ENCODE results near the gene DNAH1. TPM values are rescaled to one million over a fixed set of nuclear protein-coding genes. Genes with fewer than 3 reads are reported as not detected.

DNAH1 gene
- total RNA-seq, 1 donor from 2014 or later, result 1.3 TPM

GRCh38 chr3:52432225-52432624 lies 116.1 kb downstream of the DNAH1 start:
- no peak for DNase-seq (ENCODE audit: low read depth, low spot score)

GRCh38 chr3:52432691-52433141 lies 116.6 kb downstream of the DNAH1 start:
- no peak for DNase-seq (ENCODE audit: low read depth, low spot score)

GRCh38 chr3:52433328-52433995 lies 117.3 kb downstream of the DNAH1 start:
- no peak for DNase-seq (ENCODE audit: low read depth, low spot score)

GRCh38 chr3:52433996-52434479 lies 117.9 kb downstream of the DNAH1 start:
- DNase-seq (ENCODE audit: low read depth, low spot score), result no peak

GRCh38 chr3:52434491-52435115 lies 118.5 kb downstream of the DNAH1 start:
- no peak for DNase-seq (ENCODE audit: low read depth, low spot score)

DNA sequence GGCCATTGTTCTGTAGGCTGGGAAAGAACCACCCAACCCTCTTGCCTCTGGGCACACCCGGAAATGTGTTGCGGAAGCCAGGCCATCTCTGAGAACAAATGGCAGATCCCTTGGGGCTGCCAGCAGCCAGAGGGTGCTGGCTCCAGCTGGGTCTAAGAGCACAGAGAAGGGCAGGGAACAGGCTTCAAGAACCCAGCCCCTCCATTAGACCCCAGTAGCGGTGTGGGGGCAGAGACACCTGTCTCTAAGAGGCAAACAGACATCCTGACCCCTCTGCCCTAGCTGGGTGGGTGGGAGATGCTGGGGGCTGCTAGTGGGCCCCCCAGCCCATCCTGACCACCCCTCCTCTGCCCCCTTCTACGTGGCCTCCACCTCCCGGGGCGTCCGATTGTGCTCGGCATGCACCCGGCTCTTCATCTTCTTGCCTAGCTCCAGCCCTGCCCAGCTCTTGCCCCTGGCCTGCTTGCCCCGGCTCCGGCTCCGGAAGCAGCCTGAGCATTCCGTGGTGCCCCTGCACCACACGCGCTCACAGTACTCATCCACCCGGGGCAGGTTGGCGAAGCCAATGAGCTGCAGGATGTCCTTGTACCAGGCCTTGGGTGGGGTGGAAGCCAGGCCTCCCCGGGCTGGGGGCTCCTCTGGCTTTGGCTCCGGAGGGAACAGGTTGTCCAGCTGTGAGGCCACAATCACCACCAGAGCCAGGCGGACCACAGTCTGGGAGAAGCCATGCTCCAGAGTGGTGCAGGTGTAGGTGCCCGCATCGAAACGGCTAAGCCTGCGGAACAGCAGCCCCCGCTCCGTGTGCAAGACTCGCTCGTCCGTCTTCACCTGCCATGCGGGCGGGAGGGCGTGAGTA lies 119.4 kb downstream of the DNAH1 start:
- DNase-seq (ENCODE audit: low read depth, low spot score), result no peak

DNA sequence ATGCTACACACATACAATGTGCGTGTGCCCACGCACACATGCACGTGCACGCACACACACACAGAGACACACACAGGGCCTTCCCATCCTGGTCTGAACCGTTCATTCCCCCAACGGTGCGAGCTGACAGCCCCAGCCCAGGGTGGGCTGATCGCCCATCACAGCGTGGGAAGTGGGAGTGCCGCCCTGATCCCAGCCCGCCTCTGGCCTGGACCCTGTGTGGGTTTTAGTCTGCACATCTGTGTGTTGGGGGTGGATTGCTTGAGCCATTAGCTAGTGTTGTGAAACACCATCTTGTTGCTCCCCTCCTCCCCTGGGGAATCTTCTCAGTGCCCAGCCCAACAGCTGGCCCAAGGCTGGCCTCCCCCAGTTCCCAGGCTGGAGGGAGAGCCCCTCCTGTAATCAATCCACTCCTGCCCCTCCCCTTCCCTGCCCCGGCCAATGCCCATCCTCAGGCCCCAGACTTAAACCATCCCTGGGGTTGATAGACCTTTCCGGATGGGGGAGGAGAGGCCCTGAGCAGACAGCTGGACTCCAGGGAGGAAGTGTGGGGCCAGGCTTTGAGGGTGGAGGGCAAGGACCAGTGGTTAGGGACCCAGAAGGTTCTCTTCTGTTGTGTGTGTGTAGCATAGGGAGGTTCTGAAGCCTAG lies 120.5 kb downstream of the DNAH1 start:
- DNase-seq (ENCODE audit: low read depth, low spot score), result no peak

DNA sequence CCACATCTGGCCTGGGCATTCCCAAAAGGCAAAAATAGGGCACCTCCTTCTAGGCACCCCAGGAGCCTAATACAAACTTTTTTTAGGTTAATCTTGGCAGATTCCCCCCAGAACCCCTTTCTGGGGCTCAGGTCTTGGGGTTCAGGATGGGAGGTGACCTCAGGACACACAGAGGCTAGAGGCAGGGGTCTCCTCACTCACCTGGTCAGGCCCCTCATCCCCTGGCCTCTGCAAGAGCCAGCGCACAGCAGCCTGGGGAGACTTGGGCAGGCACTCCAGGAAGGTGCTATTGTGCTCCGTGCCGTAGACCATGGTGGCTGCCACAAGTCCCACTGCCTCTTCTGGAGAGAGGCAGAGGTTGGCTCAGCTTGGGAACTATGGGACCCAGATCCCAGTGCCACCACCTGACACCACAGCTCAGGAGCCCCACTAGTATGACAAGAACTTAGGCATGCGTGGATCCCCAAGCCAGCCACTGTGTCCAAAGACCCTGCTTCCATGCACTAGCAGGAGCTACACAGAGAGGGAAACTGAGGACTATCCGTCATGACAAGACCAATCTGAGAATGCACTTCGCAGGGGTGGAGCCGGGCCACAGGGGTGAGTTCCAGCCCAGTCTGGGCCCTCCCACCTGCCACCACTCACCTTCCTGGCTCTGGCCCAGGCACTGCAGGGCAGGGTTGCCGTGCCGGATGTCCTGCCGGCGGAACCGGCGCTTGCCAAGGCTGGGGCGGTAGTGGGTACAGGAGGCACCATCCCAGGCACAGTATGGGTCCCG lies 121.4 kb downstream of the DNAH1 start:
- no peak for DNase-seq (ENCODE audit: low read depth, low spot score)

- no peak for DNase-seq (ENCODE audit: low read depth, low spot score)
These were observed 121.9 kb downstream of the DNAH1 start for GRCh38 chr3:52438104-52438376.

- DNase-seq (ENCODE audit: low read depth, low spot score), result no peak
These were observed 122.7 kb downstream of the DNAH1 start for GRCh38 chr3:52438579-52439425.

- DNase-seq (ENCODE audit: low read depth, low spot score), result no peak
These were observed 123.5 kb downstream of the DNAH1 start for GRCh38 chr3:52439426-52440248.

- no peak for DNase-seq (ENCODE audit: low read depth, low spot score)
These were observed 124.1 kb downstream of the DNAH1 start for GRCh38 chr3:52440249-52440551.

DNA sequence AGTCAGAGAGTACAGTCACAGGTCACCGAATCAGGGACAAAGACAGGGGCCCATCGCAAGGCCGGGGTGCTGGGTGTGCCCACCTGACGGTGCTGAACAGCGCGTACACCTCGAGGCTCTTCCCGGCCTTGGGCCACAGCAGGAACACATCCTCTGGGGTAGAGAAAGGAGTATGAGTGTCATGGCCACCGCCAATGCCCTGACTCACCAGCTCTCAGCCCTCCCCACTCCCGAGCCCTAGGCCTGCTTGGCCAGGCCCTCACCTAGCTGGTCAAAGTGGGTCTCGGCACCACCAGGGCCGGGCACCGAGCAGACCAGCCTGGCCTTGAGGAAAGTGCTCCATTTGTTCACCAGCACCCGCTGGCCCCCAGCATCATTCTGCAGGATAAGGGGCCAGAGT lies 124.6 kb downstream of the DNAH1 start:
- no peak for DNase-seq (ENCODE audit: low read depth, low spot score)

DNA sequence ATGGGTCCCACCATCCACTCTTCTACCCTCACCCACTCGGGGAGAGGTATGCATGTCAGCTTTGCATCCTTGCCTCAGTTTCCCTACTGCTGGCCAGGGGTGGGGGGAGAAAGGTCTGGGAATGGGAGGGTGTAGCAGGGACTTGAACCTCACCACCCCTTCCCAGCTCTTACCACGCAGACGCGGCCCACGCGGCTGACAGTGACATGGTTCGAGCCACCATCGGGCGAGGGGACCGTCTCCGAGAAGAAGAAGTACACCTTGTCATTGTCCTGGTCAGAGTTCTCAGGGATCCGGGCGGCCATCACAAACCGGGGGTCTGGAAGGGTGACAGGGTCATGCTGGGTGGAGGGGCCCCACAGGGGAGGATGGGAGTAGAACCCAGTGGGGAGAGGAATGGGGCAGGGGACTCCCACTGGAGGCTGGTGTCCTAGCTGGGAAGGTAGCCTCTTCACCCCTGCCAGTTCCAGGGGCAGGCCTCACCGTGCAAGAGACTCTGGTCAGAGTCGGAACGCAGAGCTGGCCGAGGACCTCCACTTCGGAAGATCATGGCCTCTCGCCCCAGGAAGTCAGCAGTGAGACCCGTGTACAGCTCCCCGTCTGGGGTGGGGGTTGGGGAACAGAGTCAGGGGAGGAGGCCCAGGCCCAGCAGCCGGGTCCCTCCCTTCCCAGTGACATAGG lies 125.1 kb downstream of the DNAH1 start:
- no peak for DNase-seq (ENCODE audit: low read depth, low spot score)

DNA sequence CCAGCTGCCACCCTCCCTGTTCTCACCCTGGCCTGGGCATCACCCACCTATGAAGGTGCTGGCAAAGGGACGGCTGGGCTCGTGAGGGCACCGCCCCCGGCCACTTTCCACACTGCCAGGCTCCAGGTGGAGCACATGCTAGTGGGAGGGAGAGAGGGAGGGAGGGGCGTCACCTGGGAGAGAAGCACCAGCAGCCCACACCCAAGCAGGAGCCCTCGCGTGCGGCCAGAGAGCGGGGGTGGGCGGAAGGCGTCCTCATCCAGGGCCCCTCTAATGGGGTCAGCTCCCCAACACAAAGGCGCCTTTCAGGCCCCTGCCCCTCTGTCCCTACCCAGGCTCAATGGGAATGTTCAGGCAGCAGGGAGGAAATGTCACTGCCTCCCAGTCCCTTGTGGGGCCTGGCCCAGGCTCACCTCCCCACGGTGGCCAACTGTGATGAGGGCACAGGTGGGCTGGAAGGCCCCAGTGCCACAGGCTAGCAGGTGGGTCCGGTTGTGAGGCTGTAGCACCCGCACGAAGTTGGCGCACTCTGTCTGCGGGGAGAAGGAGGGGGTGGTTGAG lies 125.7 kb downstream of the DNAH1 start:
- DNase-seq (ENCODE audit: low read depth, low spot score), result no peak

- no peak for DNase-seq (ENCODE audit: low read depth, low spot score)
These were observed 126.5 kb downstream of the DNAH1 start for GRCh38 chr3:52442409-52443267.

GRCh38 chr3:52443268-52443610 lies 127.1 kb downstream of the DNAH1 start:
- DNase-seq (ENCODE audit: low read depth, low spot score), result no peak

All from pulmonary artery endothelial cell (primary cell).